ENCODE results near the gene CAMK4.

DNA sequence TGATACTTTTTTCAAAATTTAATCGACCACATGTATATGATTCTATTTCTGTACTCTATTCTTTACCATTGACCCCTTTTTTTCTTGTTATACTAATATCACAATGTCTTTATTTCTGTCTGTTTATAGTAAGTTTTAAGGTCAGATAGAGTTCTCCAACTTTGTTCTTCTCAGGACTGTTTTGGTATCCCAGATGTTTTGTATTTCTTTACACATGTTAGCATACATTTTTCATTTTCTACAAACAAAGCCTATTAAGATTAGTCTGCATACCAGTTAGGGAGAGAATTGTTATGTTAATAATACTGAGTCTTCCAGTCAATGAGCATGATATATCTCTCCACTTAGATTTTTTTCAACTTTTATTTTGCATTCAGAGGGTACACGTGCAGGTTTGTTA, 8.2 kb upstream of the CAMK4 start:
- TF ChIP-seq CTCF (conservative IDR thresholded peaks at IDR 0.05 in 1 of 2, IDR thresholded peaks at IDR 0.05 in 1 of 2; ENCODE audit: extremely low read depth in 1 of 2, insufficient read depth in 1 of 2, low read depth in 1 of 2, low read length in 2 of 2) (no peak), EZH2 (IDR thresholded peaks at IDR 0.05; ENCODE audit: borderline replicate concordance, low read length) (no peak)
